GM19438 (cell line): ENCODE measurements around the gene SPECC1L.

Source experiments
- ATAC-seq: cut with Tn5 transposase; IDR thresholded peaks from one replicate; pipeline ENCODE4 v1.9.1; 2021; ENCODE audit warnings: low read depth; ENCODE audit not compliant: unreplicated experiment

Gene SPECC1L

GRCh38 chr22:24459911-24460310, 189.3 kb downstream of the SPECC1L start:
- no peak for ATAC-seq

DNA sequence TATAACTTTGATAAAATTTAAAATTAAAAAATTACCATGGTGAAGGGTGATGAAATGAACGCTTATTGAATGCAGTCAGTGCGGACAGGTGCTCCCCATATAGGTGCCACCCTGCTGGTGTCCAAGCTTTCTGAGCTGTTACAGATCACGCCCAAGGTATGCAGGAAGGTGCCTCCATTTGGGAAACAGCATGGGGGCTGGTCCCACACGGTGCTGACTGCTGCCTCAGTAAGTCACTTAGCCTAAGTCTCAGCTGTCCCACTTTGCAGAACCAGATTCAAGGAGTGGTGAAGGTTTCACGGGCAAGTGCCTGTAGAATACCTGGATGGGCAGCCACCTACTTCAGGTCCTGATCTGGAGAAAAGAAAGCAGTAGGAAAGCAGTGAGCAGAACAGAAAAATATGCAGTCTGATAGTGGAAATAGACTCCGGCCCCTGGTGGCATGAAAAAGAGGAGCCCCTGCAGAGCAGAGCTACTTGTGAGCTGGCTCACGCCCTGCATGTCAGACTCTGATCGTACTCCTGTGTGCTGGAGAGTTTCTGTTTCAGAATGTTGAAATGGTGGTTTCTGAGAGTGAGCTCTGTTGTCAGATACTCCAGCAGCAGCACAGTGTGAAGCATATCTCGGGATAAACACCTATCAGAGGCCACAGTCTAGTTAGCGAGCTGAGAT, 189.9 kb downstream of the SPECC1L start:
- no peak for ATAC-seq

DNA sequence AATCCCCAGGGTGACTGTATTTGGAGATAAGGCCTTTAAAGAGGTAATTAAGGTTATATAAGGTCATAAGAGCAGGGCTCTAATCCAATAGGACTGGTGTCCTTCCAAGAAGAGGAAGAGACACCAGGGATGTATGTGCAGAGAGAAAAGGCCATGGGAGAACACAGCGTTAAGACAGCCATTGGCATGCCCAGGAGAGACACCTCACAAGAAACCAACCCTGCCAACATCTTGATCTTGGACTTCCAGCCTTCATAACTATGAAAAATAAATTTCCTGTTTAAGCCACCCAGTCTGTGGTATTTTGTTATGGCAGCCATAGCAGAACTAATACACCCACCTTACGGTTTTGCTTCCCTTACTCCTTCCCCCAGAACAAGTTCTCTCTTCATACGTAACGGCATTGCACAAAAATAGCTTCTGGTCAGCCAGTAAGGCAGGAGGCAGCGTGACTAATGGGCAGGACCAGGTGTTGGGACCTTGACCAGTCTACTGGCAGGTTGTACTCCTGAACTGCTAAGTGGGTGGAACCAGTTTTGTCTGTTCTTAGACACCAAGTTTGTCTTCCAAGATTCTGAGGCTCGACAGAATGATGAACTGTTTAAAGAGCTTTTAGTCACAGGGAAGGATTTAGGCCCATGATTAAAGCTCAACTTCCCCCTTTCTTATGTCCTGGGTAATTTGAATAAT, 192.6 kb downstream of the SPECC1L start:
- ATAC-seq, result no peak

DNA sequence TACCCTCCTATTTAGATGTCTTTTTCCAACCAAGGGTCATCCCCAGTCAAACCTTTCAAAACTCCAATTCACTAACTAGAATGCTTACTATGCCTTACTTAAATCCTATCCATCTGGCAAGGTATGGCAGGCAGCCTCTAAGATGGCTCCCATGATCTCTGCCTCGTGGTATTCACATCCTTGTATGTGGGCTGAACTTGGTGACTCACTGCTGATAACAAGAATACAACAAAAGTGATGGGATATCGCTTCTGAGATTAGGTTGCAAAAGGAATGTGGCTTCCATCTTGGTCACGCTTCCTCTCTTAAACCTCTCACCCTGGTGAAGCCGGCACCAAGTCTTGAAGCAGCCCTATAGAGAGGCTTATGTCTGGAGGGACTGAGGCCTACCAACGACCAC, 194.9 kb downstream of the SPECC1L start:
- no peak for ATAC-seq

- no peak for ATAC-seq
These were observed 195.3 kb downstream of the SPECC1L start for GRCh38 chr22:24465975-24466374.

- ATAC-seq, result no peak
These were observed 196.2 kb downstream of the SPECC1L start for GRCh38 chr22:24466716-24467328.

- ATAC-seq, result no peak
These were observed 196.7 kb downstream of the SPECC1L start for GRCh38 chr22:24467340-24467739.
